Subcutaneous adipose tissue (tissue), 4 donors: Measurements from ENCODE around the gene CA5B. TPM values are rescaled to one million over a fixed set of nuclear protein-coding genes. Genes with fewer than 3 reads are reported as not detected.

ENCODE experiments used
- total RNA-seq, 4 donors: library from RNA; depleted of rRNA; stranded (reverse); fragments of >200 nt; gene quantifications; one replicate each; pipeline ENCODE4 v1.1.0, GENCODE V29; 2016
- TF ChIP-seq, protein P1 (sequence below): fragments of 450-650 bp; IDR thresholded peaks from one replicate; pipeline ENCODE4 v1.5.1; 2016; ENCODE audit warnings: low read depth, mild to moderate bottlenecking, control low read depth, antibody characterized with exemption, moderate library complexity

The CA5B gene
- total RNA-seq, 4 donors from 2014 or later: 12.4 to 29.3 (median 21.0) TPM

DNA sequence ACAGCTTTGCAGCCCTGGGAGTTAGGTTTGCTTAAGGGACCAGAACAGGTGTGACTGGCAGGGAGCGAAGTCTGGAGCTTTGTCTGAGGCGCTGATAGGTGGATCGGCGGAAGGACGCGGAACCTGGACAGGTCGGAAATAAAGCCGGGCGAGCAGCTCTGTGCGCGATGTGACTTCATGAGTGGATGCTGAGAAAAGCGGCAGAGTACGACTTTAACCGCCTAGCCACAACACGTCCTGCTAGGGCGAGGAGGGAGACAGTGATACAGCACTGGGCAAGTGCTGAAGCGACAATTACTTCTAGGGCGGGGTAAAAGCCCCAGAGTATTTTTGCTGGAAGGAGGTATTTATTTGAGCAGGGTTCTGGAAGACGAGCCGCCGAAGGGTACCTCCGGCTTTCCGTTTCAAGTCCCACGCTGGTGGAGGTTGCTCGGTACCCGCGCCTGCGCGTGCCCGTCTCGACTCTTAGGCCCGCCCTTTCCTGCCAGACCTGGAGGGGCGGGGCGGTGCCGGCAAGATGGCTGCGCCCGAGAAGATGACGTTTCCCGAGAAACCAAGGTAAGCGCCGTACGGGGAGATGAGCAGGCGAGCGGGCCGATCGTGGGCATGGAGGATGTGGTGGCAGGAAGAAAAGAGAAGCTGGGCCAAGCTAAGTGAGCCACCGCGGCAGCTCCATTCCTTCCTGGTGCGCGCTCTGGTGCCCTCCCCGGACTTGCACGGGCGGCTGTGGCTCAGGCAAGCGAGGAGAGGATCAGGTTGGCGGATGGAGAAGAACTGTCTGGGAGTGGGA is 52.1 kb downstream of the CA5B start, which contains the start of gene ZRSR2:
ZRSR2 (plus strand) TSS at position 506 of the 790 bp plus-strand sequence; CDS start at position 518, 12 bp downstream.
- TF ChIP-seq, protein P1, sequence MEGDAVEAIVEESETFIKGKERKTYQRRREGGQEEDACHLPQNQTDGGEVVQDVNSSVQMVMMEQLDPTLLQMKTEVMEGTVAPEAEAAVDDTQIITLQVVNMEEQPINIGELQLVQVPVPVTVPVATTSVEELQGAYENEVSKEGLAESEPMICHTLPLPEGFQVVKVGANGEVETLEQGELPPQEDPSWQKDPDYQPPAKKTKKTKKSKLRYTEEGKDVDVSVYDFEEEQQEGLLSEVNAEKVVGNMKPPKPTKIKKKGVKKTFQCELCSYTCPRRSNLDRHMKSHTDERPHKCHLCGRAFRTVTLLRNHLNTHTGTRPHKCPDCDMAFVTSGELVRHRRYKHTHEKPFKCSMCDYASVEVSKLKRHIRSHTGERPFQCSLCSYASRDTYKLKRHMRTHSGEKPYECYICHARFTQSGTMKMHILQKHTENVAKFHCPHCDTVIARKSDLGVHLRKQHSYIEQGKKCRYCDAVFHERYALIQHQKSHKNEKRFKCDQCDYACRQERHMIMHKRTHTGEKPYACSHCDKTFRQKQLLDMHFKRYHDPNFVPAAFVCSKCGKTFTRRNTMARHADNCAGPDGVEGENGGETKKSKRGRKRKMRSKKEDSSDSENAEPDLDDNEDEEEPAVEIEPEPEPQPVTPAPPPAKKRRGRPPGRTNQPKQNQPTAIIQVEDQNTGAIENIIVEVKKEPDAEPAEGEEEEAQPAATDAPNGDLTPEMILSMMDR: no peak

DNA sequence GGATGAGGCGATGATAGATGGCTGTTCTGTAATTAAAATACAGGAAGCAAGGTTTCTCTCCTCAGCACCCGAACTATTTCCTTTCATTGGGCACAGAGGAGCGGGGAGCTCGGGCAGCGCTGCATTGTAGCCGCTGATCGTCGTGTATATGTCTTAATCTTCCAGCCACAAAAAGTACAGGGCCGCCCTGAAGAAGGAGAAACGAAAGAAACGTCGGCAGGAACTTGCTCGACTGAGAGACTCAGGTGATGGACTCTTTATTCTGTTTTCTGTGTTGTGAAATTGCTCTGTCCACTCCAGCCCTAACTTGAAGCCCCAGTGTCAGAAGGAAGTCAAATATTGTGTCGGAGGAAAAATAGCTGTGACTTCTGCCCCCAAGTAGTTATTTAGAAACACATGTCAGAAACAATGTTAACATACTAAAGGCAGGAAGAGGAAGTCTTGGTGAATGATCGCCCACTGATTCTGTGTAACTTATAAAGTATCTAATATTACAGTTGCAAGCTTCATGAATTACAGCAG is 52.8 kb downstream of the CA5B start:
- TF ChIP-seq, protein P1: no peak

GRCh38 chrX:15797707-15798106 is 59.6 kb downstream of the CA5B start:
- TF ChIP-seq, protein P1: no peak

GRCh38 chrX:15804563-15804962 is 66.5 kb downstream of the CA5B start:
- TF ChIP-seq, protein P1: no peak

DNA sequence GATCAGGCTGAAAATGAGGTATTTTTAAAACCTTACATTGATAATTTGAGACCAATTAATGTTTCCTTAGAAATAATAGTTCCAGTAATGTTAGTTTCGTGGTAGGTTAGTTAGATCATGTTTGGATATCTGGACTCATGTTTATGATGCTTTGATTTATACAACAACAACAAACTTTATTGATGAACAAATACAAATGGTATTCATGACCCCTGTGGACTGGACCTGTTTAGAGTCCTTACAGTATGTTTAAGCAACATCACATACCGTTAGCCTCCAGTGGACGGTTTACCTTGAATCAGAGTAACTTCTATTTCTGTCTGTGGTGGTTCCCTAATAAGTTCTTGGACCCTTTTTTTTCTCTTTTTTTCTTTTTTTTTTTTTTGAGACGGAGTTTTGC is 70.2 kb downstream of the CA5B start:
- TF ChIP-seq, protein P1: no peak

DNA sequence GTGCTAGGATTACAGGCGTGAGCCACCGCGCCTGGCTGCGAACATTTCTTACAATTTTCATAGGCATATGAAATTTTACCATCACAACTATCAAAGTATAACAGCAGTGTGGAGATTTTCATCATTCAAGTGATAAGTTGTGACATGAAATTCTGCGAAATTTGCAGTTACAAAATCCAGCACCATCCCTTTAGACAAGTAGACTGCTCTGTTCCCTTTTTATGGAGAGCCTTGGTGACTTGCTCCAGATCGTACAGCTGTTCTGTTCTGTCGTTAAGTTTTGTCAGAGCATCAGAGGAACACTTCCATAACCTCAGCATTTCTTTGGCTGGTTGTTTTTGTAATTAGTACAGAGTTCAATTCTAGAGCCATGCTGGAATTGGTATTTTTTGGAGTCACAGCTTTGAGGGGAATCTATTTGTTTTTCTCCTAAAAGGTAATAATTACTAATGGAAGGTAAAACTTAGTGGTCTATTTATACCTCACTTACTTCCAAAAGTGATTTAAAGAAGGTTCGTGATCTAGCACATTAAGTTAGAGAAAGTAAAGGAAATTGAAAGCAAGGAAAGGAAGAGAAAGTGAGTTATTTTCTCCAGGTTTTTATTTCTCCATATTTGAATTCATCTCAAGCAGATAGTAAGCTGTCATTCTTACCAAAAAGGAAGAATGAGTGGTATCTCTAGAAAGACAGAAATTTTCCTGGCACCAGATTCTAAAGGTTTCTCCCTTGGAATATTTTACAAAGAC is 74.3 kb downstream of the CA5B start:
- TF ChIP-seq, protein P1: no peak

- TF ChIP-seq, protein P1: no peak
Observed at GRCh38 chrX:15813416-15813815, 75.3 kb downstream of the CA5B start.
